Measurements from ENCODE around the gene TRIM66.

The TRIM66 gene

DNA sequence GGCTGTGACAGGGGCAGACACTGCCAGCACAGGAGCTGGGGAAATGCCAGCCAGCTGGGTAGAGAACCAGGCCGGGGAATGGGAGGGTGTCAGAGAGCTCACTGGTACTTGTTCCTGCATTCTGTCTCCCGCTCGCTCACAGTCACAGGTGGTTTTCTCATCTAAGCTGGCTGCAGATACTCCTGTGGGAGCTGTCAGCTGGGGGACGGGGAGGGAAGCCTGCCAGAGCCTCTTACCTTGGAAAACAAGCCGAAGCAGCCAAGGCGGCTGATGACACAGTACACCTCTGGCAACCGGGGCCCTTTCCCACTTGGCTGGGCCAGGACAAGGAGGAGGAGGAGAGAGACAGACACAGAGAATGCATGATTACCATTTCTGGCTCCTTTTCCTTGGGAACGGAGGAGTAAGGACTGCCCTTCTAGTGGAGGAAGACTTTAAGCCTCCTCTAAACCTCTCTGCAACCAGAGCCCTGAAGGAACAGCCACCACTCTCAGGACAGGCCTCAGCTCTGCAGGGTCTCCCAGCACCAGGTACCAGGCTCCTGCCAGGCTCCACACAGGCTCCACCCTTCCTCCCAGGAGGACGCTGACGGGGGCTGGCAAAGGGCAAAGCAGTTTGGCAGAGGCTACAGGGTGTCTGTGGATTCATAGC, 25.2 kb upstream of the TRIM66 start:
- TF ChIP-seq, protein P1, sequence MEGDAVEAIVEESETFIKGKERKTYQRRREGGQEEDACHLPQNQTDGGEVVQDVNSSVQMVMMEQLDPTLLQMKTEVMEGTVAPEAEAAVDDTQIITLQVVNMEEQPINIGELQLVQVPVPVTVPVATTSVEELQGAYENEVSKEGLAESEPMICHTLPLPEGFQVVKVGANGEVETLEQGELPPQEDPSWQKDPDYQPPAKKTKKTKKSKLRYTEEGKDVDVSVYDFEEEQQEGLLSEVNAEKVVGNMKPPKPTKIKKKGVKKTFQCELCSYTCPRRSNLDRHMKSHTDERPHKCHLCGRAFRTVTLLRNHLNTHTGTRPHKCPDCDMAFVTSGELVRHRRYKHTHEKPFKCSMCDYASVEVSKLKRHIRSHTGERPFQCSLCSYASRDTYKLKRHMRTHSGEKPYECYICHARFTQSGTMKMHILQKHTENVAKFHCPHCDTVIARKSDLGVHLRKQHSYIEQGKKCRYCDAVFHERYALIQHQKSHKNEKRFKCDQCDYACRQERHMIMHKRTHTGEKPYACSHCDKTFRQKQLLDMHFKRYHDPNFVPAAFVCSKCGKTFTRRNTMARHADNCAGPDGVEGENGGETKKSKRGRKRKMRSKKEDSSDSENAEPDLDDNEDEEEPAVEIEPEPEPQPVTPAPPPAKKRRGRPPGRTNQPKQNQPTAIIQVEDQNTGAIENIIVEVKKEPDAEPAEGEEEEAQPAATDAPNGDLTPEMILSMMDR (conservative IDR thresholded peaks at IDR 0.05; ENCODE audit: low read depth, low read length), result no peak
- no peak overlapping the region for H3K4me3 ChIP-seq (ENCODE audit: low read depth, low read length)
- no peak for DNase-seq (ENCODE audit: low read depth)

DNA sequence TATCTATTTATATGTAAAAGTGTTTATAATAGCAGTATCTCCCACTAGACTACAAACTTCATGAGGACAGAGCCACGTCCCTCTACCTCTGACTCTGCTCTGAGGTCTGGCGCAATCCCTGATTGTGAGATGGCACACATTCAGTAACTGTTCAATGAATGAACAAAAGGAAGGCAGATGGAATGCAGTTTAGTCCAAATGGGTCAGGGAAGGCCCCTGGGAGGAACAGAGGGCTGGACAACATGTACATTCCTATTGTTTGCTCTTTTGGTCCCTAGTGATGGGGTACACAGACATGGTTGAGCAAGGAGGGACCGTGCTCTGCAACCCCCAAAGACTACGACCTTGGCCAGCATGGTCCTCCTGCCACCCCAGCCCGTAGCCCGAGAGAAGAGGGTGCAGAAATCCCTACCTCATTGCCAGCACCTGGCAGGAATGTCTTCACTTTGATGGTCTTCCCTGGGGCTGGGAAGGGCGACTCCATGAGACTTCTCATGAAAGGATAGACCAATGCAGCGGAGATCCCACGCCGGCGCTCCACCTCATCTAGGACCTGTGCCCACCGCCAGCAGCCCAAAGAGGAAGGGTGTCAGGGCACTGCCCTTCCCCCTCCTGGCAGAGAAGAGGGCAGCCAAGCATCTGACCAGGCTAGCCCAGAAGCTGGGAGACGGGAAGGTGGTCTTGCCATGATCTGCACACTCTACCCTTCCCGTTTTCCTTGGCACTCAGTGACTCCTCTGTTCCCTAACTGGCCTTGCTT, 24.4 kb upstream of the TRIM66 start:
- DNase-seq (ENCODE audit: low read depth), result no peak
- no peak overlapping the region for H3K4me3 ChIP-seq (ENCODE audit: low read depth, low read length)
- TF ChIP-seq, protein P1 (conservative IDR thresholded peaks at IDR 0.05; ENCODE audit: low read depth, low read length), result no peak

DNA sequence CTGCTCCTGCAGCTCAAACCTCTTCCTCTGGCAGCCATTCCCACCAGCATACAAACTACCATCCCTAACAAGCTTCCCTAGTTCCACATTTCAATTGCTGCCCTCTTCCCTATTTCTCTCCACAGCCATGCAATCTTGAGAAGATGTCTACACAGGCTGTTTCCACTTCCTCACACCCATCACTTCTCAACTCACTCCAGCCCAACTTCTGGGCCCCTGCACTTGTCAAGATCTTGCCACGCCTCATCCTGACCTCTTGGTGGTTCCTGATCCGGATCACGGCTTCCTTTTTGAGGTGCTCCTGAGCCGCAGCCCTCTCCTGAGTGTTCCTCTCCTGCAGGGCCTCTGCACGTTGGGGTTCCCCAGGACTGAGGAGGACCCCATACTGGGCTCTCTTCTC, 22.7 kb upstream of the TRIM66 start:
- DNase-seq (ENCODE audit: low read depth), result no peak
- TF ChIP-seq, protein P1 (conservative IDR thresholded peaks at IDR 0.05; ENCODE audit: low read depth, low read length), result no peak
- H3K4me3 ChIP-seq (ENCODE audit: low read depth, low read length), result no peak overlapping the region

DNA sequence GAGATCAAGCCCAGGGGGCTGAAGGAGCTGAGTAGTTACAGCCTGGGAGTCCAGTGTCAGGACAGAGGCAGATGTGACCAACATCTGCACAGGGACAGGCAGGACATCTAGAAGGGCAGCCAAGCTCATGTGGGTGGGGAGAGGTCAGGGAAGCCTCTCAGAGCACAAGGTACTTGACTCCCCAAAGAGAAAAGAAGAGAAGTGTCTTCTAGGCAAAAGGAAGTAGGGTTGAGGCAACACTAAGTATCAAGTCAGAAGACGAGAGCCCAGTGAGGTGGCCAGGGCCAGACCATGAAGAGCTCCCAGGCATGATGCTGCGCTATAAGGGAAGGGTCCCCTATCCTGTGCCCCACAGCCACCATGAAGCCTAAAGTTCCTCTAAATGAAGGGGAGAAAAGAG, 21.7 kb upstream of the TRIM66 start:
- H3K4me3 ChIP-seq (ENCODE audit: low read depth, low read length), result no peak overlapping the region
- no peak for DNase-seq (ENCODE audit: low read depth)
- TF ChIP-seq, protein P1 (conservative IDR thresholded peaks at IDR 0.05; ENCODE audit: low read depth, low read length), result no peak

DNA sequence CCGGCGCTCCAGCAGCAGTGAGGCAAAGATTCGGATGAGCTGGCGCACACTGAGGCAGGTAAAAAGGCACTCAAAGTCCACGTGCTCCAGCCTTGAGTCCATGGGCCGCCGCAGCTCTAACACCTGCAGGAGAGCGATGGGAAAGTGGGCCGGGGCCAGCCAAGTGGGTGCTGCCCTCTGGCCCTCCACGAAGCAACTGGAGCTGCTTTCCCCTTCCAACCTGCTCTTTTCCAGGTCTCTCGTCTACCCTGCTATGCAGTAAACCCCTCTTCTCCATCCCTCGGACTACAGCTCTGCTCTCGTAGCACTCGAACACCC, 20.1 kb upstream of the TRIM66 start:
- no peak for DNase-seq (ENCODE audit: low read depth)
- H3K4me3 ChIP-seq (ENCODE audit: low read depth, low read length), result no peak overlapping the region
- TF ChIP-seq, protein P1 (conservative IDR thresholded peaks at IDR 0.05; ENCODE audit: low read depth, low read length), result no peak

DNA sequence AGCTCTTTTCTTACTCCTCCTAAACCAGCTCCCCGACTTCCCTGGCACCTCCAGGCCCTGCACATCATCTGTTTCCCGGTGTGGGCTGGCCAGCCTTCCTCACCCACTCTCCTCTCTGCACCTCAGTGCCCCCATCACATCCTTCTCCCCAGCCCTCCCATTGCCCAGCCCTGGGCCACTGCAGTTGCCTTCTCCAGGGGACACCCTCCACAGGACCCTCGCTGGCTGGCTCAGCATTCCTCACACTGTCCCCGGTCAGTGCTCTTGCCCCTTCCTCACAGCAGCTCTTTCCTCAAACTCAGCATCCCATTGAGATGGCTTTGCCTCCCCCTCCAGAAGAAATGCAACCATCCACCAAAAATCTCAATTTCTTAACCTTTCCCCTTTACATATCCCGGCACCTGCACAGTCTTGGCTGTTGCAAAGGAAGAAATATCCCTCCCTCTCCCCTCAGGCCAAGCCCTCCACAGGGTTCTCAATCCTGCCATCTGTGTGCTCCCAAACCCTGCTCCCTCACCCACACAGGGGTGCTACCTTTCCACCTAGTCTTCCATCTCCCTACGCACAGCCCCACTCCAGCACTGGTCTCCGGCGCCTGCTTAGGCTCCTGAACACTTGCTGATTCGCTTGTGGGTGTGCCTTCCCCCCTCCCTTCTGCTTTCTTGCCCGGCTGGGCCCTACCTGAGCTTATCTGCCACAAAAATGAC, 19.6 kb upstream of the TRIM66 start:
- DNase-seq (ENCODE audit: low read depth), result no peak
- no peak overlapping the region for H3K4me3 ChIP-seq (ENCODE audit: low read depth, low read length)
- TF ChIP-seq, protein P1 (conservative IDR thresholded peaks at IDR 0.05; ENCODE audit: low read depth, low read length), result no peak

All from choroid plexus epithelial cell (primary cell).